H1 (cell line): ENCODE data around the gene PRSS12. TPM values are rescaled to one million over a fixed set of nuclear protein-coding genes. Genes with fewer than 3 reads are reported as not detected.

Experiments
- BRCA1 ChIP-seq: IDR thresholded peaks from 2 replicates; pipeline ENCODE4 v1.6.1; 2012; ENCODE audit warnings: low read depth, low read length, improper control_type of control experiment
- CHD1 ChIP-seq: IDR thresholded peaks from 2 replicates; pipeline ENCODE4 v1.6.1; 2012; ENCODE audit warnings: low read depth, low read length, improper control_type of control experiment
- EP300 ChIP-seq, 2 experiments: IDR thresholded peaks; 1 replicate in 1 of 2; 2 replicates in 1 of 2; pipeline ENCODE4 v1.6.1; 2011 to 2012; ENCODE audit warnings: low read depth in 2 of 2, low read length in 2 of 2, mild to moderate bottlenecking in 2 of 2, borderline replicate concordance in 1 of 2, inconsistent platforms in 1 of 2, moderate library complexity in 1 of 2
- SIN3A ChIP-seq, 2 experiments: IDR thresholded peaks in 1 of 2; conservative IDR thresholded peaks in 1 of 2; 2 replicates each; pipeline ENCODE4 v1.6.1; 2011 to 2012; ENCODE audit warnings: low read length in 2 of 2, improper control_type of control experiment in 1 of 2, low read depth in 1 of 2, mild to moderate bottlenecking in 1 of 2
- polyA plus RNA-seq, 7 experiments: library from polyadenylated mRNA; depleted of rRNA in 3 of 7; stranded (reverse) in 5 of 7; unstranded in 2 of 7; fragments of >200 nt in 5 of 7; fragments of 200-250 nt in 2 of 7; gene quantifications; 1 replicate in 5 of 7; 2 replicates in 1 of 7; 4 replicates in 1 of 7; pipeline versions ENCODE4 v1.2.1 to v1.2.3, GENCODE V29; 2011 to 2013; ENCODE audit warnings: missing spikeins in 2 of 7, mixed read lengths in 2 of 7
- total RNA-seq: library from RNA; stranded (reverse); fragmentation: NEBNext Ultra II Directional; extraction: Animal tissue kit (Norgen Biotek cat#: 25700); gene quantifications from 2 replicates; pipeline ENCODE4 v1.2.1, GENCODE V29; 2021
- TF ChIP-seq, protein P1 (sequence below): IDR thresholded peaks from 2 replicates; pipeline ENCODE4 v1.6.1; 2011; ENCODE audit warnings: low read length, improper control_type of control experiment
- TF ChIP-seq, protein P2 (sequence below): IDR thresholded peaks from 2 replicates; pipeline ENCODE4 v1.6.1; 2012; ENCODE audit warnings: inconsistent platforms
- TF ChIP-seq, protein P3 (sequence below): IDR thresholded peaks from 2 replicates; pipeline ENCODE4 v1.6.1; 2012; ENCODE audit warnings: inconsistent platforms

The PRSS12 gene
- total and polyA plus RNA-seq, 2 of the 8 experiments (the other 6 are each of a cell fraction or from before 2014, with no cell fraction given) = 2.6 to 9.3 TPM

DNA sequence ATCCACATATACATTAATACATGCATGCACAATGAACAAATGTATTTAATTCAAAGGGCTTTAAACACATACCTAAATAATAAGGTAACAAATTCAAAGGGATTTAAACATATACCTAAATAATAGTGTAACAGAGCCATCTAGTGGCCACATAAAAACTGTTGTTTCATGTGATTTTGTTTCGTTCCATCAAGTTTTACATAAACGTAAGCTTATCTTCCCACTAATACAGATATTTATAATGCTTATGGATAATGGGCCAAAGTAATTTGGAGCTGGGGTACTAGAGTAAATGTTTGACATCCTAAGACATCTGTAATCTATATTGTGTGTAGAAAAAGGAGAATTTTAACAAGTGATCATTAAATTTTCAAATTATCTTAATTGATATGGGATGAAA, 82.3 kb downstream of the PRSS12 start (continued):
- TF ChIP-seq SIN3A (conservative IDR thresholded peaks at IDR 0.05 in 1 of 2, IDR thresholded peaks at IDR 0.05 in 1 of 2; ENCODE audit: low read depth in 1 of 2, low read length in 2 of 2) (no peak), CHD1 (no peak), BRCA1 (no peak), EP300 (IDR thresholded peaks at IDR 0.05; ENCODE audit: borderline replicate concordance in 1 of 2, low read depth in 2 of 2, low read length in 2 of 2) (no peak)
- TF ChIP-seq, protein P1, sequence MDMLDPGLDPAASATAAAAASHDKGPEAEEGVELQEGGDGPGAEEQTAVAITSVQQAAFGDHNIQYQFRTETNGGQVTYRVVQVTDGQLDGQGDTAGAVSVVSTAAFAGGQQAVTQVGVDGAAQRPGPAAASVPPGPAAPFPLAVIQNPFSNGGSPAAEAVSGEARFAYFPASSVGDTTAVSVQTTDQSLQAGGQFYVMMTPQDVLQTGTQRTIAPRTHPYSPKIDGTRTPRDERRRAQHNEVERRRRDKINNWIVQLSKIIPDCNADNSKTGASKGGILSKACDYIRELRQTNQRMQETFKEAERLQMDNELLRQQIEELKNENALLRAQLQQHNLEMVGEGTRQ = no peak
- TF ChIP-seq, protein P2, sequence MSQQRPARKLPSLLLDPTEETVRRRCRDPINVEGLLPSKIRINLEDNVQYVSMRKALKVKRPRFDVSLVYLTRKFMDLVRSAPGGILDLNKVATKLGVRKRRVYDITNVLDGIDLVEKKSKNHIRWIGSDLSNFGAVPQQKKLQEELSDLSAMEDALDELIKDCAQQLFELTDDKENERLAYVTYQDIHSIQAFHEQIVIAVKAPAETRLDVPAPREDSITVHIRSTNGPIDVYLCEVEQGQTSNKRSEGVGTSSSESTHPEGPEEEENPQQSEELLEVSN = no peak
- TF ChIP-seq, protein P3, sequence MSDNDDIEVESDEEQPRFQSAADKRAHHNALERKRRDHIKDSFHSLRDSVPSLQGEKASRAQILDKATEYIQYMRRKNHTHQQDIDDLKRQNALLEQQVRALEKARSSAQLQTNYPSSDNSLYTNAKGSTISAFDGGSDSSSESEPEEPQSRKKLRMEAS = no peak
- TF ChIP-seq, all 59 proteins: peak for 2
